Fibroblast of the aortic adventitia (primary cell): ENCODE data around the gene POFUT2. TPM values are rescaled to one million over a fixed set of nuclear protein-coding genes. Genes with fewer than 3 reads are reported as not detected.

Source experiments
- DNase-seq: peaks from one replicate; pipeline ENCODE4 v3.0.0-alpha.2; 2010; ENCODE audit warnings: low read depth
- H3K4me3 ChIP-seq: 2 replicates; pipeline ENCODE4 v1.5.1; 2011; ENCODE audit warnings: low read depth, mild to moderate bottlenecking, control low read depth, low read length, moderate library complexity
- CTCF ChIP-seq: IDR thresholded peaks from 2 replicates; pipeline ENCODE4 v1.5.1; 2011; ENCODE audit warnings: mild to moderate bottlenecking, low read length, control low read depth, inconsistent platforms; ENCODE audit not compliant: insufficient read depth
- total RNA-seq: library from RNA; depleted of rRNA; stranded (reverse); fragments of >200 nt; gene quantifications from 2 replicates; pipeline ENCODE4 v1.2.3, GENCODE V29; 2012; ENCODE audit warnings: low replicate concordance

Gene POFUT2
- total RNA-seq, 1 donor = 23.8 TPM

- DNase-seq = no peak
- no peak for TF ChIP-seq CTCF
These were observed 2.3 kb downstream of the POFUT2 start for GRCh38 chr21:45285266-45285931.

DNA sequence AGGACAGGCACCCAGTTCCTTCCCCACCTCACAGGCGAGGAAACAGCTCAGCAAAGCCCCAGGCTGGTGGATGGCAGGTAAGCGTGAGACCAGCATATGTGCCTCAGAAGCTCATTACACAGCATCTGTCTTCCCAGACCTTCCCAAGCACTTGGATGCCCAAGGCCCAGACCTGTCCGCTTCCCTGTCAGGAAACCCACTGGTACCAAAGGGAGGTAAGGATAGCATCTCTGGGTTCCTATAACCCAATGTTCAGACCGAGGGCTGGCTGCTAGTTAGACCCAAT lies 3.3 kb downstream of the POFUT2 start:
- no peak for DNase-seq
- no peak for TF ChIP-seq CTCF
- H3K4me3 ChIP-seq = no peak overlapping the region

More at GRCh38 chr21:45285266-45285931, 2.3 kb downstream of the POFUT2 start:
- H3K4me3 ChIP-seq = no peak overlapping the region

DNA sequence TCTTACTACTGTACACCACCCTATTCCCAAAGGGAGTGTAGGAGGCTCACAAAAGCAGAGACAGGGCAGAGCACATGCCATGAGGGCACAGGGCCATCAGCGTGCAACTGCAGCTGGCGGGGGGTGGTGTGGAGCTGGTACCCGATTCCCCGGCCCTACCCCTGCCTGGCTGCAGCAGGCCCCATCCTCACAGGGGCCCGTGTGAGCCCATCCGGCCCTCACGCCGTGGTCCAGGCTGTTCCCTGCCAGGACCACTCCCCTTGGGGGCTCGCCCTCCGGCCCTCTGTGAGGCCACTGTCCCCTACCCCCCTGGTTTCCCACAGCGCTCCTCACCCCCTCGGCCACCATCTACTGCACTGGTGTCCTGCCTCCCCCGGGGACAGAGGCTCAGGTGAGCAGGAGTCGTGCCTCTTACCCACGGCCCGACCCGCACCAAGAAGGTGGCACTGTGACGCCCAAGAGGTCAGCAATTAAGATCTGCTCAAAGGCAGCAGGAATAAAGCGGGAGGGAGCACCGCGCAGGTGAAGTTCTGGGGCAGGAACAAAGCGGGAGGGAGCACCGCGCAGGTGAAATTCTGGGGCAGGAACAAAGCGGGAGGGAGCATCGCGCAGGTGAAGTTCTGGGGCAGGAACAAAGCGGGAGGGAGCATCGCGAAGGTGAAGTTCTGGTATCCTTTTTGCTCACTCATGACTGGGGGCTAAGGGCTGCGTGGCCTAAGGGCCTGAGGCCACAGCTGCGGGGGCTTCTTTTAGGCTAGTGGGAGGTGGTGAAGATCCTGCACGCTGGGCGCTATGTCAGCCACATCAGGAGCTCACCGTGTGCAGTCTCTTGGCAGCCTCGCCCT lies 3.9 kb downstream of the POFUT2 start:
- no peak overlapping the region for H3K4me3 ChIP-seq
- DNase-seq = no peak
- TF ChIP-seq CTCF = no peak

GRCh38 chr21:45283035-45283610 lies 4.6 kb downstream of the POFUT2 start:
- no peak for DNase-seq
- no peak overlapping the region for H3K4me3 ChIP-seq

GRCh38 chr21:45282283-45283034 lies 5.2 kb downstream of the POFUT2 start:
- no peak overlapping the region for H3K4me3 ChIP-seq
- no peak for TF ChIP-seq CTCF
- DNase-seq = no peak

More at GRCh38 chr21:45283035-45283610, 4.6 kb downstream of the POFUT2 start:
- no peak for TF ChIP-seq CTCF

DNA sequence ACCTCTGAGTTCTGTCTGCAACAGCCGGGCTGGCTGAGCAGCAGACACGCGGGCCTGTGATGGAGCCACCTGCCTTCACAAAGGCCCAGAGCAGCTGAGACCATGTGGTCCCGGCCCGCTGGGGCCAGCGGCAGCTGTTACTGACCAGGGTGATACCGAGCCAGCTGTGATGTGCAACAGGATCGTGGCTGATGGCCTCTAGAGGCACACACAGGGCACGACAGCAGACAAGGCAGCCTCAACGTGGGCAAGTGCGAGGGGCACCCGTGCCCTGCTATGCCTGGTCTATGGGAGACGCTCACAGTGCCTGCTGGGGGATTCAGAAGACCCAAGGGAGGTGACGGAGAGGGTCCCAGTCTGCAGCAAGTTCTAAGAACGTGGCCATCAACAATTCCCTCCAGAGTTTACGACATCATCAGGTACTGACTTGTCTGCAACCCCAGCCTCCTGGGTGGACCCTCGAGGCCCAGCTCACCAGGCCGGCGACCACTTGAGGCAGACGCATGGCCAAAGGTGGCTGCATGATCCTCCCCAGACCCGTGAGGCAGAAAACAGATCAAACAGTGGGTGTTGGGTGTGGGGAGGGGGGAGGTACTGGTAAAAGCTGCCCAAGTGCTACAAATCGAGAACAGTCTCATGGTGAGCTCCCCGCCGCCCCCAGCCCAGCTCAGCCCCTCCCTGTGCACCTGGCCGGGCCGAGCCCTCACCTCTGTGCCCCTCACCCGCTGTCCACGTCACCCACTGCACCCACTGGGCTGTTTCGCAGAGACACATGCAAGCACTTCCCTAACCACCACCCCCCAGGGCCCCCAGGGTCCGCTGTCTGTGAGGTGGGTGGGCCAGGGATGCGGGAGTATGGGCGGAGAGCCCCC lies 6.0 kb downstream of the POFUT2 start:
- no peak for TF ChIP-seq CTCF
- no peak overlapping the region for H3K4me3 ChIP-seq
- DNase-seq = no peak
